GM12875 (cell line): Measurements from ENCODE around the gene PLEKHG1.

ENCODE experiments used
- H3K4me3 ChIP-seq: one replicate; pipeline ENCODE4 v1.5.1; 2011; ENCODE audit warnings: low read depth, low read length, control low read depth
- CTCF ChIP-seq: IDR thresholded peaks from 2 replicates; pipeline ENCODE4 v1.5.1; 2011; ENCODE audit warnings: low read depth, mild to moderate bottlenecking, control low read depth, inconsistent platforms, low read length, moderate library complexity, borderline replicate concordance; ENCODE audit not compliant: insufficient read depth

PLEKHG1 gene

GRCh38 chr6:150598858-150599198, 857 bp upstream of the PLEKHG1 start:
- no peak for TF ChIP-seq CTCF
- no peak overlapping the region for H3K4me3 ChIP-seq

DNA sequence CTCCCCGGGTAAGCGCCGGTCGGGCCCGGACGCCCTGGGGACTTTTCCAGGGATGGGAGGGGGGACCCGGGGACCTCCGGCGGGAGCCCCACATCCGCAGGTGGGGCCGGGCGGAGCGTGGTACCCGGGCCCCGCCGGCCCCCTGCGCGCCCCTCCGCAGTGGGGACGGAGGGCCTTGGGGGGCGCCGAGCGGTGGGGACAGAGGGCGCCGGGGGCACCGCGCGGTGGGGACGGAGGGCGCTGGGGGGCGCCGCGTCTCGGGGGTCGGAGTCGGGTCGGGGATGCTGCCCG, 270 bp downstream of the PLEKHG1 start:
- TF ChIP-seq CTCF: no peak

GRCh38 chr6:150600301-150601017, 774 bp downstream of the PLEKHG1 start:
- H3K4me3 ChIP-seq: peak overlapping the region; percentile 22
- peak; percentile 54; the same call in 1 of the 2 replicates for TF ChIP-seq CTCF

More for the DNA sequence above, 270 bp downstream of the PLEKHG1 start:
- H3K4me3 ChIP-seq: no peak overlapping the region

DNA sequence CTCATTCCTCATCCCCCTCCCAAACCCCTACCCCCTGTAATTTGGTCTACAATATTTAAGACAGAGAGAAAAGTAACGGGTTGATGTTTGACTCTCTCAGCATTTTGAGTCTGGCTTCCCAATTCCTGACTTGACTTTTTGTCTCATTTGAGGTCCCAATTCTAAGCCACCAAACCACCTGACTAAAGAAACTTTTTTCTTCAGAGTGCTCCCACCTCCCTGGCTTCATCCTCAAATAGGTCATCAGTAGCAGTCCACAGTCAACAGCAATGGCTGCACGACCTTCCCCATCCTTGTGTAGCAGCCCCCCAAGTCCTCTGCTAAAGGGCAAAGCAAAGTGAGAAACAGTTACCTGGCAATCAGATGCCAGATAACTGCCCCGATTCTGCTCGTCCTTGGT, 1.8 kb downstream of the PLEKHG1 start:
- no peak overlapping the region for H3K4me3 ChIP-seq

GRCh38 chr6:150603176-150603575, 3.5 kb downstream of the PLEKHG1 start:
- TF ChIP-seq CTCF: no peak
- H3K4me3 ChIP-seq: no peak overlapping the region

More for the DNA sequence above, 1.8 kb downstream of the PLEKHG1 start:
- no peak for TF ChIP-seq CTCF

DNA sequence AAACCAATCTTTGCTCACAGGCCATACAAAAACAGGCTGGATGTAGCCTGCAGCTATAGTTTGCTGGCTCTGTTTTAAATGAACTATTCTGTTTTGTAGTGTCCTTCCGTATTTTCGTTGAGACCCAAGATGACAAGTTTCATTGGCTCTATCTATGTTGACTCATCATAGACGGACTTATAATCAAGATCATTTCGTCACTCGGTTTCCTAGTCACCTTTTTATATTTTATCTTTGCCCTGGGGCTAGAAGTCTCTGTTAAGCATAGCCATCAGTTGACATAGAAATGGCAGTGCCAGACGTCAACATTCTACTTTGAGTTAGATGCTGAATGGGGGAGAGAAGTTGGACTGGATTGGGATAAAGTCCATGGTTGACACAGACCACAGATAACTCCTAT, 4.8 kb downstream of the PLEKHG1 start:
- no peak overlapping the region for H3K4me3 ChIP-seq

More for the DNA sequence above, 4.8 kb downstream of the PLEKHG1 start:
- no peak for TF ChIP-seq CTCF
